ENCODE measurements around the gene PEF1.

DNA sequence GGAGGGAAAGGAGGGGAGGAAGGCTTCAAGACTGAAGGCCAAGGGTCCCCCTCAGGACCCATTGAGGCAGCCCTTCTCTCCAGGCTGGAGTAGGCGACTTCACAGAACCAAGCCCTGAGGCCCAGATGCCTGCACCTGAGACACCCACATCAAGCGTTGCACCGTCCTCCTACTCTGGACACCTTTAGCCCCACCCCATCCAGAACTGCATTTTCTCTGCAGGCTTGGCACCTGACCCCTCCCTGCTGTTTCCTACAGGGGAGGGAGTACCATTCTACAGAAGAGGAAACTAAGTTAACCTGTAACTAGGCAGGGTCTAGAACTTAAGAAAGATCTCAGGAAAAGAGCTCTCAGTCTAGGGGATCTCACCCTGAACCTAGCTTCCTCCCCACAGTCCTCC is 12.0 kb downstream of the PEF1 start:
- TF ChIP-seq, protein P1, sequence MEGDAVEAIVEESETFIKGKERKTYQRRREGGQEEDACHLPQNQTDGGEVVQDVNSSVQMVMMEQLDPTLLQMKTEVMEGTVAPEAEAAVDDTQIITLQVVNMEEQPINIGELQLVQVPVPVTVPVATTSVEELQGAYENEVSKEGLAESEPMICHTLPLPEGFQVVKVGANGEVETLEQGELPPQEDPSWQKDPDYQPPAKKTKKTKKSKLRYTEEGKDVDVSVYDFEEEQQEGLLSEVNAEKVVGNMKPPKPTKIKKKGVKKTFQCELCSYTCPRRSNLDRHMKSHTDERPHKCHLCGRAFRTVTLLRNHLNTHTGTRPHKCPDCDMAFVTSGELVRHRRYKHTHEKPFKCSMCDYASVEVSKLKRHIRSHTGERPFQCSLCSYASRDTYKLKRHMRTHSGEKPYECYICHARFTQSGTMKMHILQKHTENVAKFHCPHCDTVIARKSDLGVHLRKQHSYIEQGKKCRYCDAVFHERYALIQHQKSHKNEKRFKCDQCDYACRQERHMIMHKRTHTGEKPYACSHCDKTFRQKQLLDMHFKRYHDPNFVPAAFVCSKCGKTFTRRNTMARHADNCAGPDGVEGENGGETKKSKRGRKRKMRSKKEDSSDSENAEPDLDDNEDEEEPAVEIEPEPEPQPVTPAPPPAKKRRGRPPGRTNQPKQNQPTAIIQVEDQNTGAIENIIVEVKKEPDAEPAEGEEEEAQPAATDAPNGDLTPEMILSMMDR (conservative IDR thresholded peaks at IDR 0.05; ENCODE audit: low read depth, low read length), result no peak
- TF ChIP-seq EZH2 (IDR thresholded peaks at IDR 0.05; ENCODE audit: low read length, unreplicated experiment), result no peak
